Parathyroid adenoma (tissue), 2 donors: ENCODE measurements around the gene NCOA1.
"Not testable (repeated sequence)": the region's sequence is repeated elsewhere in the genome, so short reads cannot be mapped to it uniquely, and the experiment has no call there.

Experiments
- H2AFZ ChIP-seq: fragments of 300-600 bp; sonication (generic); one replicate; pipeline ENCODE4 v1.7.0; 2017; ENCODE audit warnings: antibody characterized with exemption, mild to moderate bottlenecking
- H3K27ac ChIP-seq: fragments of 300-600 bp; sonication (generic); one replicate; pipeline ENCODE4 v1.7.0; 2017
- H3K27me3 ChIP-seq: fragments of 300-600 bp; sonication (generic); one replicate; pipeline ENCODE4 v1.7.0; 2017; ENCODE audit warnings: low read length; ENCODE audit not compliant: control insufficient read depth, insufficient read depth
- H3K36me3 ChIP-seq: fragments of 300-600 bp; sonication (generic); one replicate; pipeline ENCODE4 v1.7.0; 2017; ENCODE audit warnings: low read length; ENCODE audit not compliant: control insufficient read depth, insufficient read depth
- H3K4me1 ChIP-seq: fragments of 300-600 bp; sonication (generic); one replicate; pipeline ENCODE4 v1.7.0; 2017; ENCODE audit warnings: control low read depth
- H3K4me2 ChIP-seq: fragments of 300-600 bp; sonication (generic); one replicate; pipeline ENCODE4 v1.7.0; 2017; ENCODE audit warnings: low read length
- H3K4me3 ChIP-seq: fragments of 300-600 bp; sonication (generic); one replicate; pipeline ENCODE4 v1.7.0; 2017; ENCODE audit warnings: low read depth, low read length
- H3K79me2 ChIP-seq: fragments of 300-600 bp; sonication (generic); one replicate; pipeline ENCODE4 v1.7.0; 2017; ENCODE audit warnings: control low read depth
- H3K9ac ChIP-seq: fragments of 300-600 bp; sonication (generic); one replicate; pipeline ENCODE4 v1.7.0; 2017; ENCODE audit warnings: mild to moderate bottlenecking
- H3K9me3 ChIP-seq: fragments of 300-600 bp; sonication (generic); one replicate; pipeline ENCODE4 v1.7.0; 2017; ENCODE audit warnings: low read length; ENCODE audit not compliant: control insufficient read depth
- CTCF ChIP-seq: fragments of 300-600 bp; sonication (generic); IDR thresholded peaks from one replicate; pipeline ENCODE4 v1.7.0; 2017; ENCODE audit warnings: antibody characterized with exemption, mild to moderate bottlenecking
- donor health status: primary hyperparathyroidism.

Gene NCOA1

GRCh38 chr2:24667542-24667941 lies 176.5 kb downstream of the NCOA1 start:
- Histone ChIP-seq H3K27me3 (no peaks in the 10 kb centered on the region), H3K27ac (no peak overlapping the region), H3K4me3 (no peak overlapping the region), H3K4me1 (no peaks in the 10 kb centered on the region), H3K36me3 (no peaks in the 10 kb centered on the region), H3K9me3 (no peaks in the 10 kb centered on the region), H3K9ac (no peak overlapping the region), H3K4me2 (no peak overlapping the region), H2AFZ (no peak overlapping the region), H3K79me2 (peaks cover 3% of the 10 kb centered on the region)
- no peak for TF ChIP-seq CTCF

- Histone ChIP-seq H3K9ac (no peak overlapping the region), H3K4me2 (no peak overlapping the region), H3K4me3 (no peak overlapping the region), H3K4me1 (no peaks in the 10 kb centered on the region), H3K9me3 (no peaks in the 10 kb centered on the region), H3K79me2 (no peaks in the 10 kb centered on the region), H3K27ac (no peak overlapping the region), H3K36me3 (no peaks in the 10 kb centered on the region), H3K27me3 (no peaks in the 10 kb centered on the region), H2AFZ (no peak overlapping the region)
- no peak for TF ChIP-seq CTCF
Measured at GRCh38 chr2:24671230-24671629, 180.2 kb downstream of the NCOA1 start.

GRCh38 chr2:24672589-24672988 lies 181.5 kb downstream of the NCOA1 start:
- H3K4me2 ChIP-seq = no peak overlapping the region
- H3K9me3 ChIP-seq = no peaks in the 10 kb centered on the region
- no peaks in the 10 kb centered on the region for H3K4me1 ChIP-seq
- no peak overlapping the region for H3K27ac ChIP-seq
- H3K4me3 ChIP-seq = no peak overlapping the region
- no peak for TF ChIP-seq CTCF
- no peak overlapping the region for H2AFZ ChIP-seq
- no peaks in the 10 kb centered on the region for H3K79me2 ChIP-seq
- no peak overlapping the region for H3K9ac ChIP-seq
- no peaks in the 10 kb centered on the region for H3K27me3 ChIP-seq
- H3K36me3 ChIP-seq = no peaks in the 10 kb centered on the region

GRCh38 chr2:24675338-24675737 lies 184.3 kb downstream of the NCOA1 start:
- no peaks in the 10 kb centered on the region for H3K27me3 ChIP-seq
- no peaks in the 10 kb centered on the region for H3K4me1 ChIP-seq
- no peaks in the 10 kb centered on the region for H3K9me3 ChIP-seq
- no peaks in the 10 kb centered on the region for H3K79me2 ChIP-seq
- no peak overlapping the region for H3K27ac ChIP-seq
- no peak overlapping the region for H3K9ac ChIP-seq
- H2AFZ ChIP-seq = no peak overlapping the region
- no peak overlapping the region for H3K4me3 ChIP-seq
- no peaks in the 10 kb centered on the region for H3K36me3 ChIP-seq
- no peak overlapping the region for H3K4me2 ChIP-seq
- TF ChIP-seq CTCF = no peak

GRCh38 chr2:24676493-24676892 lies 185.4 kb downstream of the NCOA1 start:
- no peaks in the 10 kb centered on the region for H3K27me3 ChIP-seq
- no peak overlapping the region for H3K27ac ChIP-seq
- no peak overlapping the region for H3K4me3 ChIP-seq
- H3K36me3 ChIP-seq = no peaks in the 10 kb centered on the region
- TF ChIP-seq CTCF = no peak
- no peak overlapping the region for H3K4me2 ChIP-seq
- H3K79me2 ChIP-seq = no peaks in the 10 kb centered on the region
- no peaks in the 10 kb centered on the region for H3K4me1 ChIP-seq
- no peak overlapping the region for H3K9ac ChIP-seq
- H2AFZ ChIP-seq = no peak overlapping the region
- H3K9me3 ChIP-seq = no peaks in the 10 kb centered on the region

GRCh38 chr2:24678066-24678465 lies 187.0 kb downstream of the NCOA1 start:
- not testable (repeated sequence) for H3K27ac ChIP-seq, H2AFZ ChIP-seq, H3K4me1 ChIP-seq, H3K79me2 ChIP-seq, H3K4me2 ChIP-seq, H3K36me3 ChIP-seq, H3K9me3 ChIP-seq, H3K4me3 ChIP-seq, H3K9ac ChIP-seq, H3K27me3 ChIP-seq
